ENCODE measurements around the gene FA2H.
"Not testable (repeated sequence)": the region's sequence is repeated elsewhere in the genome, so short reads cannot be mapped to it uniquely, and the experiment has no call there.

Gene FA2H

GRCh38 chr16:74770831-74771526 lies 3.6 kb downstream of the FA2H start:
- DNase-seq (ENCODE audit: low read depth in 1 of 2, low spot score in 1 of 2) = no peak

- DNase-seq (ENCODE audit: low read depth in 1 of 2, low spot score in 1 of 2) = no peak
Measured at GRCh38 chr16:74769586-74770190, 4.9 kb downstream of the FA2H start.

- DNase-seq (ENCODE audit: low read depth in 1 of 2, low spot score in 1 of 2) = no peak
Measured at GRCh38 chr16:74768239-74768638, 6.4 kb downstream of the FA2H start.

- no peak for DNase-seq (ENCODE audit: low read depth in 1 of 2, low spot score in 1 of 2)
Measured at GRCh38 chr16:74767749-74768148, 6.9 kb downstream of the FA2H start.

GRCh38 chr16:74766729-74767128 lies 7.9 kb downstream of the FA2H start:
- no peak for DNase-seq (ENCODE audit: low read depth in 1 of 2, low spot score in 1 of 2)

GRCh38 chr16:74764184-74764583 lies 10.4 kb downstream of the FA2H start:
- DNase-seq (ENCODE audit: low read depth in 1 of 2, low spot score in 1 of 2) = not testable (repeated sequence)

- no peak for DNase-seq (ENCODE audit: low read depth in 1 of 2, low spot score in 1 of 2)
Measured at GRCh38 chr16:74761665-74762064, 13.0 kb downstream of the FA2H start.

- DNase-seq (ENCODE audit: low read depth in 1 of 2, low spot score in 1 of 2) = no peak
Measured at GRCh38 chr16:74760007-74760767, 14.4 kb downstream of the FA2H start.

GRCh38 chr16:74759564-74759963 lies 15.1 kb downstream of the FA2H start:
- no peak for DNase-seq (ENCODE audit: low read depth in 1 of 2, low spot score in 1 of 2)

- DNase-seq (ENCODE audit: low read depth in 1 of 2, low spot score in 1 of 2) = no peak
Measured at GRCh38 chr16:74758801-74759200, 15.8 kb downstream of the FA2H start.

GRCh38 chr16:74757349-74757748 lies 17.3 kb downstream of the FA2H start:
- DNase-seq (ENCODE audit: low read depth in 1 of 2, low spot score in 1 of 2) = no peak

- no peak for DNase-seq (ENCODE audit: low read depth in 1 of 2, low spot score in 1 of 2)
Measured at GRCh38 chr16:74756203-74756602, 18.4 kb downstream of the FA2H start.

GRCh38 chr16:74753180-74753579 lies 21.4 kb downstream of the FA2H start:
- no peak for DNase-seq (ENCODE audit: low read depth in 1 of 2, low spot score in 1 of 2)

- no peak for DNase-seq (ENCODE audit: low read depth in 1 of 2, low spot score in 1 of 2)
Measured at GRCh38 chr16:74752756-74753155, 21.9 kb downstream of the FA2H start.

GRCh38 chr16:74752258-74752657 lies 22.4 kb downstream of the FA2H start:
- DNase-seq (ENCODE audit: low read depth in 1 of 2, low spot score in 1 of 2) = no peak

- no peak for DNase-seq (ENCODE audit: low read depth in 1 of 2, low spot score in 1 of 2)
Measured at GRCh38 chr16:74751658-74752057, 23.0 kb downstream of the FA2H start.

- DNase-seq (ENCODE audit: low read depth in 1 of 2, low spot score in 1 of 2) = no peak
Measured at GRCh38 chr16:74749291-74750055, 25.1 kb downstream of the FA2H start.

- no peak for DNase-seq (ENCODE audit: low read depth in 1 of 2, low spot score in 1 of 2)
Measured at GRCh38 chr16:74748616-74749026, 26.0 kb downstream of the FA2H start.

- DNase-seq (ENCODE audit: low read depth in 1 of 2, low spot score in 1 of 2) = no peak
Measured at GRCh38 chr16:74747716-74748615, 26.7 kb downstream of the FA2H start.

GRCh38 chr16:74745926-74746325 lies 28.7 kb downstream of the FA2H start:
- DNase-seq (ENCODE audit: low read depth in 1 of 2, low spot score in 1 of 2) = no peak

Data from stimulated activated CD4-positive, alpha-beta T cell treated with anti-CD3 and anti-CD28 coated beads, Interleukin-15, amount 100 ng/mL, for 1 hour (primary cell).